HCT116 (cell line): Measurements from ENCODE around the gene BMP7. TPM values are rescaled to one million over a fixed set of nuclear protein-coding genes. Genes with fewer than 3 reads are reported as not detected.

Source experiments
- ATAC-seq: fragments of 200-7000 bp; cut with Tn5 transposase; 2 replicates; pipeline ENCODE4 v1.9.1; 2020; ENCODE audit warnings: mild to moderate bottlenecking, moderate library complexity
- BruUV-seq: library from RNA; stranded (reverse); fragments of 400-500 nt; replicated peaks from 2 replicates; lab custom pipeline; 2021; lab: Mats Ljungman, UMichigan
- CTCF ChIA-PET: fragments of 300-600 bp; sonication (Branson Sonifier 250); formaldehyde crosslinking; loops from one replicate; lab custom pipeline; 2021; ENCODE audit warnings: antibody characterized with exemption; lab: Charles Lee
- POLR2A ChIA-PET: fragments of 300-600, 350-600 bp; sonication (Branson Sonifier 250); formaldehyde crosslinking; loops from one replicate; lab custom pipeline; 2021; ENCODE audit warnings: antibody characterized with exemption; lab: Charles Lee
- RAD21 ChIA-PET, 2 experiments: fragments of 300-600 bp; sonication (Branson Sonifier 250); formaldehyde crosslinking; loops; one replicate each; lab custom pipeline; 2023; ENCODE audit warnings: low total read pairs in 2 of 2; ENCODE audit not compliant: uncharacterized antibody in 2 of 2, unreplicated experiment in 2 of 2, low non-redundant PET in 1 of 2; lab: Charles Lee
- DNase-seq: peaks from one replicate; pipeline ENCODE4 v3.0.0-alpha.2; 2010; ENCODE audit warnings: low read depth, low spot score
- H2AFZ ChIP-seq: fragments of 200-600 bp; shearing (Covaris generic), sonication (generic); 2 replicates; pipeline ENCODE4 v1.6.1; 2017; ENCODE audit warnings: low read depth, mixed run types, mixed read lengths, antibody characterized with exemption, low read length; ENCODE audit not compliant: poor library complexity, severe bottlenecking
- H3K27ac ChIP-seq: 2 replicates; pipeline ENCODE4 v1.5.1; 2012; ENCODE audit warnings: low read depth, low read length
- H3K27me3 ChIP-seq: fragments of 200-600 bp; sonication (generic); 2 replicates; pipeline ENCODE4 v1.6.1; 2016; ENCODE audit warnings: mixed run types, low read length, mixed read lengths; ENCODE audit not compliant: insufficient read depth
- H3K36me3 ChIP-seq, 2 experiments: fragments of 200-500 bp in 1 of 2; fragments of 200-600 bp in 1 of 2; sonication (Bioruptor generic) in 1 of 2; sonication (generic) in 1 of 2; 2 replicates each; pipeline versions ENCODE4 v1.5.1 to v1.6.1; 2014 to 2016; ENCODE audit warnings: low read length in 2 of 2, inconsistent platforms in 1 of 2, mixed read lengths in 1 of 2, mixed run types in 1 of 2; ENCODE audit not compliant: insufficient read depth in 2 of 2, control insufficient read depth in 1 of 2
- H3K4me1 ChIP-seq, 2 experiments: fragments of 200-600 bp in 1 of 2; sonication (generic) in 1 of 2; 2 replicates each; pipeline versions ENCODE4 v1.5.1 to v1.6.1; 2012 to 2017; ENCODE audit warnings: low read length in 2 of 2, inconsistent platforms in 1 of 2, mild to moderate bottlenecking in 1 of 2, mixed read lengths in 1 of 2, mixed run types in 1 of 2, moderate library complexity in 1 of 2; ENCODE audit not compliant: insufficient read depth in 2 of 2, control insufficient read depth in 1 of 2
- H3K4me2 ChIP-seq: fragments of 200-600 bp; sonication (generic); 2 replicates; pipeline ENCODE4 v1.6.1; 2017; ENCODE audit warnings: mixed run types, low read length, mixed read lengths
- H3K4me3 ChIP-seq, 2 experiments: fragments of 200-600 bp in 1 of 2; sonication (generic) in 1 of 2; replicated peaks in 1 of 2; 2 replicates each; pipeline ENCODE4 v1.5.1; 2011 to 2016; ENCODE audit warnings: low read length in 2 of 2, control low read depth in 1 of 2, low read depth in 1 of 2, mild to moderate bottlenecking in 1 of 2, mixed read lengths in 1 of 2, mixed run types in 1 of 2
- H3K79me2 ChIP-seq: fragments of 200-600 bp; sonication (generic); 2 replicates; pipeline ENCODE4 v1.6.1; 2017; ENCODE audit warnings: mild to moderate bottlenecking, mixed run types, low read length, moderate library complexity, mixed read lengths; ENCODE audit not compliant: insufficient read depth
- H3K9ac ChIP-seq: fragments of 200-600 bp; sonication (generic); 2 replicates; pipeline ENCODE4 v1.6.1; 2016; ENCODE audit warnings: low read length, mixed read lengths
- H3K9me2 ChIP-seq: fragments of 200-600 bp; sonication (generic), shearing (Covaris generic); 2 replicates; pipeline ENCODE4 v1.6.1; 2017; ENCODE audit warnings: mixed run types, mild to moderate bottlenecking, moderate library complexity; ENCODE audit not compliant: insufficient read depth
- H3K9me3 ChIP-seq, 2 experiments: fragments of 200-500 bp in 1 of 2; fragments of 200-600 bp in 1 of 2; sonication (Bioruptor generic) in 1 of 2; sonication (generic) in 1 of 2; 2 replicates each; pipeline ENCODE4 v1.6.1; 2014 to 2017; ENCODE audit warnings: low read length in 2 of 2, mixed read lengths in 2 of 2, inconsistent platforms in 1 of 2, low read depth in 1 of 2, mild to moderate bottlenecking in 1 of 2, mixed run types in 1 of 2, moderate library complexity in 1 of 2; ENCODE audit not compliant: control insufficient read depth in 1 of 2, insufficient read depth in 1 of 2
- H4K20me1 ChIP-seq: fragments of 200-600 bp; sonication (generic), shearing (Covaris generic); 2 replicates; pipeline ENCODE4 v1.6.1; 2017; ENCODE audit warnings: mixed run types, mild to moderate bottlenecking, moderate library complexity; ENCODE audit not compliant: insufficient read depth
- CBX3 ChIP-seq: IDR thresholded peaks from 2 replicates; pipeline ENCODE4 v1.6.1; 2012; ENCODE audit warnings: low read depth
- CTCF ChIP-seq, 3 experiments: fragments of 200-600 bp in 1 of 3; sonication (generic) in 1 of 3; IDR thresholded peaks in 2 of 3; conservative IDR thresholded peaks in 1 of 3; 2 replicates each; pipeline ENCODE4 v1.5.1; 2012 to 2017; ENCODE audit warnings: low read depth in 2 of 3, low read length in 2 of 3, antibody characterized with exemption in 1 of 3, borderline replicate concordance in 1 of 3, control low read depth in 1 of 3, mild to moderate bottlenecking in 1 of 3, mixed read lengths in 1 of 3, mixed run types in 1 of 3, moderate library complexity in 1 of 3; ENCODE audit not compliant: insufficient read depth in 1 of 3
- ELF1 ChIP-seq: IDR thresholded peaks from 2 replicates; pipeline ENCODE4 v1.6.1; 2012; ENCODE audit warnings: low read depth, borderline replicate concordance
- EZH2phosphoT487 ChIP-seq: fragments of 200-600 bp; IDR thresholded peaks from 2 replicates; pipeline ENCODE4 v1.6.1; 2018; ENCODE audit warnings: antibody characterized with exemption, borderline replicate concordance
- FOSL1 ChIP-seq: IDR thresholded peaks from 2 replicates; pipeline ENCODE4 v1.6.1; 2012; ENCODE audit warnings: low read depth
- MAX ChIP-seq: IDR thresholded peaks from 2 replicates; pipeline ENCODE4 v1.6.1; 2012
- POLR2A ChIP-seq: IDR thresholded peaks from 2 replicates; pipeline ENCODE4 v1.7.0; 2011; ENCODE audit warnings: borderline replicate concordance; ENCODE audit not compliant: insufficient read depth, insufficient read length; ENCODE audit errors: extremely low read depth
- SIN3A ChIP-seq: IDR thresholded peaks from 2 replicates; pipeline ENCODE4 v1.6.1; 2012; ENCODE audit warnings: low read depth
- SP1 ChIP-seq: IDR thresholded peaks from 2 replicates; pipeline ENCODE4 v1.6.1; 2012; ENCODE audit warnings: low read depth
- SRF ChIP-seq: IDR thresholded peaks from 2 replicates; pipeline ENCODE4 v1.6.1; 2012; ENCODE audit warnings: low read depth
- TCF7L2 ChIP-seq: IDR thresholded peaks from 2 replicates; pipeline ENCODE4 v1.7.0; 2011; ENCODE audit warnings: borderline replicate concordance, inconsistent platforms; ENCODE audit not compliant: insufficient read depth, insufficient read length; ENCODE audit errors: extremely low read depth
- ZFX ChIP-seq: fragments of 450-650 bp; IDR thresholded peaks from 2 replicates; pipeline ENCODE4 v1.6.1; 2017
- ZNF274 ChIP-seq: fragments of 200-500 bp; sonication (Bioruptor generic); IDR thresholded peaks from 2 replicates; pipeline ENCODE4 v1.6.1; 2014; ENCODE audit warnings: mild to moderate bottlenecking, low read depth, low read length, inconsistent platforms
- intact Hi-C: fragments of 100-400 bp; cut with micrococcal nuclease; formaldehyde crosslinking; loops from 2 replicates; pipeline ENCODE4 v1.10.0; 2022
- total RNA-seq: library from RNA; stranded (reverse); gene quantifications from one replicate; pipeline ENCODE4 v1.2.1, GENCODE V29; 2021; ENCODE audit not compliant: unreplicated experiment
- TF ChIP-seq, protein P1 (sequence below): IDR thresholded peaks from 2 replicates; pipeline ENCODE4 v1.6.1; 2011; ENCODE audit warnings: mild to moderate bottlenecking, low read length, moderate library complexity; ENCODE audit not compliant: insufficient replicate concordance; ENCODE audit errors: extremely low read depth
- TF ChIP-seq, protein P2 (sequence below): IDR thresholded peaks from 2 replicates; pipeline ENCODE4 v1.6.1; 2012; ENCODE audit warnings: low read depth

BMP7 gene
- total RNA-seq, 1 experiment from 2014 or later = 7.0 TPM

GRCh38 chr20:57163041-57163440 lies 103.4 kb downstream of the BMP7 start:
- TF ChIP-seq SRF (no peak), FOSL1 (no peak), POLR2A (no peak), CBX3 (no peak), EZH2phosphoT487 (no peak), ZFX (no peak), ZNF274 (no peak), CTCF (IDR thresholded peaks at IDR 0.05 in 2 of 3, conservative IDR thresholded peaks at IDR 0.05 in 1 of 3; ENCODE audit: borderline replicate concordance in 1 of 3, insufficient read depth in 1 of 3, low read depth in 2 of 3, low read length in 2 of 3) (no peak), ELF1 (no peak), TCF7L2 (no peak), SP1 (no peak), SIN3A (no peak), MAX (no peak)
- TF ChIP-seq, protein P1, sequence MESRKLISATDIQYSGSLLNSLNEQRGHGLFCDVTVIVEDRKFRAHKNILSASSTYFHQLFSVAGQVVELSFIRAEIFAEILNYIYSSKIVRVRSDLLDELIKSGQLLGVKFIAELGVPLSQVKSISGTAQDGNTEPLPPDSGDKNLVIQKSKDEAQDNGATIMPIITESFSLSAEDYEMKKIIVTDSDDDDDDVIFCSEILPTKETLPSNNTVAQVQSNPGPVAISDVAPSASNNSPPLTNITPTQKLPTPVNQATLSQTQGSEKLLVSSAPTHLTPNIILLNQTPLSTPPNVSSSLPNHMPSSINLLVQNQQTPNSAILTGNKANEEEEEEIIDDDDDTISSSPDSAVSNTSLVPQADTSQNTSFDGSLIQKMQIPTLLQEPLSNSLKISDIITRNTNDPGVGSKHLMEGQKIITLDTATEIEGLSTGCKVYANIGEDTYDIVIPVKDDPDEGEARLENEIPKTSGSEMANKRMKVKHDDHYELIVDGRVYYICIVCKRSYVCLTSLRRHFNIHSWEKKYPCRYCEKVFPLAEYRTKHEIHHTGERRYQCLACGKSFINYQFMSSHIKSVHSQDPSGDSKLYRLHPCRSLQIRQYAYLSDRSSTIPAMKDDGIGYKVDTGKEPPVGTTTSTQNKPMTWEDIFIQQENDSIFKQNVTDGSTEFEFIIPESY = no peak
- TF ChIP-seq, protein P2, sequence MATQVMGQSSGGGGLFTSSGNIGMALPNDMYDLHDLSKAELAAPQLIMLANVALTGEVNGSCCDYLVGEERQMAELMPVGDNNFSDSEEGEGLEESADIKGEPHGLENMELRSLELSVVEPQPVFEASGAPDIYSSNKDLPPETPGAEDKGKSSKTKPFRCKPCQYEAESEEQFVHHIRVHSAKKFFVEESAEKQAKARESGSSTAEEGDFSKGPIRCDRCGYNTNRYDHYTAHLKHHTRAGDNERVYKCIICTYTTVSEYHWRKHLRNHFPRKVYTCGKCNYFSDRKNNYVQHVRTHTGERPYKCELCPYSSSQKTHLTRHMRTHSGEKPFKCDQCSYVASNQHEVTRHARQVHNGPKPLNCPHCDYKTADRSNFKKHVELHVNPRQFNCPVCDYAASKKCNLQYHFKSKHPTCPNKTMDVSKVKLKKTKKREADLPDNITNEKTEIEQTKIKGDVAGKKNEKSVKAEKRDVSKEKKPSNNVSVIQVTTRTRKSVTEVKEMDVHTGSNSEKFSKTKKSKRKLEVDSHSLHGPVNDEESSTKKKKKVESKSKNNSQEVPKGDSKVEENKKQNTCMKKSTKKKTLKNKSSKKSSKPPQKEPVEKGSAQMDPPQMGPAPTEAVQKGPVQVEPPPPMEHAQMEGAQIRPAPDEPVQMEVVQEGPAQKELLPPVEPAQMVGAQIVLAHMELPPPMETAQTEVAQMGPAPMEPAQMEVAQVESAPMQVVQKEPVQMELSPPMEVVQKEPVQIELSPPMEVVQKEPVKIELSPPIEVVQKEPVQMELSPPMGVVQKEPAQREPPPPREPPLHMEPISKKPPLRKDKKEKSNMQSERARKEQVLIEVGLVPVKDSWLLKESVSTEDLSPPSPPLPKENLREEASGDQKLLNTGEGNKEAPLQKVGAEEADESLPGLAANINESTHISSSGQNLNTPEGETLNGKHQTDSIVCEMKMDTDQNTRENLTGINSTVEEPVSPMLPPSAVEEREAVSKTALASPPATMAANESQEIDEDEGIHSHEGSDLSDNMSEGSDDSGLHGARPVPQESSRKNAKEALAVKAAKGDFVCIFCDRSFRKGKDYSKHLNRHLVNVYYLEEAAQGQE = no peak
- H3K9me2 ChIP-seq = no peaks in the 10 kb centered on the region
- no peaks in the 10 kb centered on the region for H3K9me3 ChIP-seq
- H3K4me3 ChIP-seq = no peak overlapping the region
- POLR2A ChIA-PET = no interaction called here
- CTCF ChIA-PET = no interaction called here
- no peak for DNase-seq
- no peaks in the 10 kb centered on the region; the same call in 1 of the 2 replicates for H3K27me3 ChIP-seq
- H3K4me1 ChIP-seq = peaks cover 7 to 10% of the 10 kb centered on the region in 2 experiments
- no peaks in the 10 kb centered on the region for H4K20me1 ChIP-seq
- no peak overlapping the region for H3K4me2 ChIP-seq
- intact Hi-C loops = no loop called here
- H3K79me2 ChIP-seq = no peaks in the 10 kb centered on the region
- no peaks in the 10 kb centered on the region for H3K36me3 ChIP-seq
- no peak overlapping the region for H3K27ac ChIP-seq
- RAD21 ChIA-PET = no interaction called here
- BruUV-seq = no TSS peak
- H2AFZ ChIP-seq = no peak overlapping the region
- no peak for ATAC-seq
- H3K9ac ChIP-seq = no peak overlapping the region
